HuH-7.5 (cell line): ENCODE measurements around the gene NUDT2.

Experiments
- DNase-seq: peaks from one replicate; pipeline ENCODE4 v3.0.0; 2011; ENCODE audit warnings: low spot score

The NUDT2 gene

DNA sequence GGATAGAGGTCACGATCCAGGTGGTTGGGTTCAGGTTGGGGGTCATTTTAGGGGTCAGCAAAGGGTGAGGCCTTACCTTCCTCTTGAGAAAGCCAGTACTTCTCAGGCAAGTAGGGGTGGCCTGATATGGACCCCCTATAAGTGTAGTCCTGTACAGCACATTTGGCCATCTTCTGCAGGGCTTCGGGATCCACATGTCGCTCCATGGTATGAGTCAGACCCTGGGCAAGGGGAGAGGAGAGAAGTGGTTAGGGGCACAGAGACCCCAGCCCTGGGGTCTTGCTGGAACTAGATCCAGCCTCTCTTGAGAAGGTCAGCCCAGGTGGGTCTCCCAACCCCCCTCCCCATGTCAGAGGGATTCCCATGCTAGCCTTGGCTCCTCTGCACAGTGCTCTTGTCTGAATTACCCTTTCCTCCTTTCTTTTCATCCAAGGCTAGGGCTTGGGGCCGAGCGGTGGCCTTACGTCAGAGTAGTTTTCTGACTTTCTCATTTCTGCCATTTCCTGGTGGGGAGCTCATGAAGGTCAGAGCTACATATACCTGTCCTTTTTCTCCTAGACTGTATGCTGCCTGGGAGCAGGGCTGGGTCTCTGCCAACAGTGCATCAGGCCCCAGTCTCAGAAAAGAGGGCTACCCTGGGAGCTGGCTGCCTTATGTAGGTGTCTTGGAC is 56.3 kb downstream of the NUDT2 start:
- no peak for DNase-seq

GRCh38 chr9:34386656-34387055 is 57.3 kb downstream of the NUDT2 start:
- DNase-seq = no peak

GRCh38 chr9:34387239-34387638 is 57.9 kb downstream of the NUDT2 start:
- no peak for DNase-seq

GRCh38 chr9:34392511-34392910 is 63.1 kb downstream of the NUDT2 start:
- DNase-seq = no peak
